Measurements from ENCODE around the gene CDCP1.

The CDCP1 gene

GRCh38 chr3:45180051-45180450 lies 33.9 kb upstream of the CDCP1 start:
- no peak overlapping the region for H3K27ac ChIP-seq
- TF ChIP-seq CTCF (conservative IDR thresholded peaks at IDR 0.05) (no peak), ZFX (IDR thresholded peaks at IDR 0.05) (no peak)

- H3K27ac ChIP-seq = no peak overlapping the region
- TF ChIP-seq CTCF (conservative IDR thresholded peaks at IDR 0.05) = no peak
- TF ChIP-seq ZFX (IDR thresholded peaks at IDR 0.05) = no peak
Observed at GRCh38 chr3:45179163-45179562, 33.0 kb upstream of the CDCP1 start.

- TF ChIP-seq ZFX (IDR thresholded peaks at IDR 0.05) (no peak), CTCF (conservative IDR thresholded peaks at IDR 0.05) (no peak)
- no peak overlapping the region for H3K27ac ChIP-seq
Observed at GRCh38 chr3:45178183-45179023, 32.2 kb upstream of the CDCP1 start.

- H3K27ac ChIP-seq = no peak overlapping the region
- no peak for TF ChIP-seq ZFX (IDR thresholded peaks at IDR 0.05)
- no peak for TF ChIP-seq CTCF (conservative IDR thresholded peaks at IDR 0.05)
Observed at GRCh38 chr3:45176912-45177311, 30.7 kb upstream of the CDCP1 start.

GRCh38 chr3:45174234-45174633 lies 28.1 kb upstream of the CDCP1 start:
- TF ChIP-seq CTCF (conservative IDR thresholded peaks at IDR 0.05) (no peak), ZFX (IDR thresholded peaks at IDR 0.05) (no peak)
- no peak overlapping the region for H3K27ac ChIP-seq

GRCh38 chr3:45173776-45174175 lies 27.6 kb upstream of the CDCP1 start:
- H3K27ac ChIP-seq = no peak overlapping the region
- no peak for TF ChIP-seq CTCF (conservative IDR thresholded peaks at IDR 0.05)
- no peak for TF ChIP-seq ZFX (IDR thresholded peaks at IDR 0.05)

- H3K27ac ChIP-seq = no peak overlapping the region
Observed at GRCh38 chr3:45171283-45171682, 25.1 kb upstream of the CDCP1 start.

More at GRCh38 chr3:45171283-45171682, 25.1 kb upstream of the CDCP1 start:
- no peak for TF ChIP-seq CTCF (conservative IDR thresholded peaks at IDR 0.05)
